Trophoblast cell (in vitro differentiated cells and primary cell): Measurements from ENCODE around the gene LRRTM2.

Source experiments
- DNase-seq, 2 donors: peaks; one replicate each; pipeline ENCODE4 v3.0.0-alpha.2; 2016
- H2AFZ ChIP-seq: 2 replicates; pipeline ENCODE4 v1.6.1; 2013; ENCODE audit warnings: low read length, moderate library complexity, mild to moderate bottlenecking; ENCODE audit not compliant: insufficient read depth, poor library complexity
- H2AK5ac ChIP-seq: 2 replicates; pipeline ENCODE4 v1.6.1; 2013; ENCODE audit warnings: mild to moderate bottlenecking, low read length
- H2BK120ac ChIP-seq: 2 replicates; pipeline ENCODE4 v1.6.1; 2013; ENCODE audit warnings: low read length, mild to moderate bottlenecking, moderate library complexity; ENCODE audit not compliant: insufficient read depth, poor library complexity
- H2BK12ac ChIP-seq: 2 replicates; pipeline ENCODE4 v1.6.1; 2013; ENCODE audit warnings: mild to moderate bottlenecking, low read length, moderate library complexity
- H2BK5ac ChIP-seq: 2 replicates; pipeline ENCODE4 v1.6.1; 2013; ENCODE audit warnings: low read length, low read depth, moderate library complexity, mild to moderate bottlenecking; ENCODE audit not compliant: poor library complexity
- H3K14ac ChIP-seq: 2 replicates; pipeline ENCODE4 v1.6.1; 2013; ENCODE audit warnings: mild to moderate bottlenecking, low read length
- H3K18ac ChIP-seq: 2 replicates; pipeline ENCODE4 v1.6.1; 2013; ENCODE audit warnings: mild to moderate bottlenecking, low read length
- H3K23ac ChIP-seq: 2 replicates; pipeline ENCODE4 v1.6.1; 2013; ENCODE audit warnings: low read length
- H3K27ac ChIP-seq: 2 replicates; pipeline ENCODE4 v1.5.1; 2013; ENCODE audit warnings: low read depth, mild to moderate bottlenecking, inconsistent platforms, low read length, moderate library complexity
- H3K27me3 ChIP-seq: 2 replicates; pipeline ENCODE4 v1.6.1; 2013; ENCODE audit warnings: inconsistent platforms, mild to moderate bottlenecking, low read length, moderate library complexity; ENCODE audit not compliant: insufficient read depth
- H3K36me3 ChIP-seq, 2 experiments: 1 replicate in 1 of 2; 2 replicates in 1 of 2; pipeline ENCODE4 v1.6.1; 2013; ENCODE audit warnings: low read length in 2 of 2, mild to moderate bottlenecking in 2 of 2, moderate library complexity in 1 of 2; ENCODE audit not compliant: insufficient read depth in 2 of 2, control insufficient read depth in 1 of 2
- H3K4ac ChIP-seq: 2 replicates; pipeline ENCODE4 v1.6.1; 2013; ENCODE audit warnings: low read depth, mild to moderate bottlenecking, low read length, moderate library complexity
- H3K4me1 ChIP-seq, 2 experiments: 1 replicate in 1 of 2; 2 replicates in 1 of 2; pipeline ENCODE4 v1.6.1; 2013; ENCODE audit warnings: low read length in 2 of 2, mild to moderate bottlenecking in 2 of 2, moderate library complexity in 1 of 2; ENCODE audit not compliant: insufficient read depth in 2 of 2, control insufficient read depth in 1 of 2
- H3K4me2 ChIP-seq: 2 replicates; pipeline ENCODE4 v1.6.1; 2013; ENCODE audit warnings: inconsistent platforms, mild to moderate bottlenecking, low read length, moderate library complexity
- H3K4me3 ChIP-seq: 2 replicates; pipeline ENCODE4 v1.5.1; 2013; ENCODE audit warnings: mild to moderate bottlenecking, low read depth, low read length, inconsistent platforms
- H3K79me1 ChIP-seq: one replicate; pipeline ENCODE4 v1.6.1; 2013; ENCODE audit warnings: low read length
- H3K79me2 ChIP-seq: 2 replicates; pipeline ENCODE4 v1.6.1; 2013; ENCODE audit warnings: low read length, mild to moderate bottlenecking; ENCODE audit not compliant: control insufficient read depth, insufficient read depth, poor library complexity
- H3K9ac ChIP-seq: 2 replicates; pipeline ENCODE4 v1.6.1; 2013; ENCODE audit warnings: mild to moderate bottlenecking, low read length
- H3K9me3 ChIP-seq: 2 replicates; pipeline ENCODE4 v1.6.1; 2013; ENCODE audit warnings: low read depth, mild to moderate bottlenecking, control low read depth, inconsistent platforms, low read length; ENCODE audit not compliant: insufficient read depth
- H4K12ac ChIP-seq: 2 replicates; pipeline ENCODE4 v1.6.1; 2013; ENCODE audit warnings: low read depth, mild to moderate bottlenecking, low read length, moderate library complexity
- H4K8ac ChIP-seq: 2 replicates; pipeline ENCODE4 v1.6.1; 2013; ENCODE audit warnings: low read depth, mild to moderate bottlenecking, low read length, moderate library complexity
- H4K91ac ChIP-seq: one replicate; pipeline ENCODE4 v1.6.1; 2013; ENCODE audit warnings: low read depth, mild to moderate bottlenecking, low read length, moderate library complexity
- WGBS: extraction: QIAGEN DNeasy Blood & Tissue Kit; methylation state at CpG from one replicate; pipeline ENCODE4 v1.1.7; 2013; ENCODE audit warnings: missing lambda C conversion rate; ENCODE audit not compliant: insufficient read length, insufficient coverage; ENCODE audit errors: extremely low coverage; 5-methylcytosine and 5-hydroxymethylcytosine counted together

The LRRTM2 gene

GRCh38 chr5:138903130-138903775 lies 28.1 kb upstream of the LRRTM2 start:
- Histone ChIP-seq H3K23ac (no peak overlapping the region), H4K91ac (no peak overlapping the region), H3K27me3 (no peaks in the 10 kb centered on the region), H3K4me2 (peak overlapping the region; percentile 29), H4K12ac (no peak overlapping the region), H3K79me1 (peaks cover 3% of the 10 kb centered on the region), H3K36me3 (peaks cover 9 to 15% of the 10 kb centered on the region in 2 experiments), H3K79me2 (no peaks in the 10 kb centered on the region), H2BK5ac (no peak overlapping the region), H3K4me3 (no peak overlapping the region), H2BK120ac (no peak overlapping the region), H3K9me3 (no peaks in the 10 kb centered on the region), H3K27ac (no peak overlapping the region), H2BK12ac (no peak overlapping the region), H3K18ac (no peak overlapping the region), H2AFZ (no peak overlapping the region), H3K14ac (no peak overlapping the region), H3K9ac (no peak overlapping the region), H2AK5ac (no peak overlapping the region), H3K4me1 (peaks cover 14 to 19% of the 10 kb centered on the region in 2 experiments), H3K4ac (no peak overlapping the region), H4K8ac (no peak overlapping the region)
- WGBS, result no CpG with 5 or more reads among the region's 10 CpGs
- peak; percentile 40 to 76 for DNase-seq

DNA sequence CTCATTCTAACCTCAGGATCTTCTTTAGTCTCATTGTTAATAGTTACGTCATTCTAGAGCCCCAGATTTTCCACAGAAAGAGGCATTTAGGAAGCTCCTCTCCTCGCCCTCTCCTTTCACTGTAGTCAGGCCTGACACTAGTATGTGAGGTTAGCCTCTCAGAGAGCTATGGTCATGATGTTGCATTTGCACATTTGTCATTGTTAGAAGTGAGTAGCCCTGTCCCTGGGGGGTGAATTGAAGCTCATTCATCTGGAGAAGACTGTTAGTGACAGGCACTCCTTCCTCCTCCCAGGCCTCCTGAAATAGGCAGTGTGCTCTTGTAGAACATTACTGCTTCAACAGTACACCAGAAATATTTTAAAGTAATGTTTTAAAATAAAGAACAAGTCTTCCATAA lies 26.6 kb upstream of the LRRTM2 start:
- Histone ChIP-seq H2BK120ac (no peak overlapping the region), H3K4me1 (peaks cover 14 to 19% of the 10 kb centered on the region in 2 experiments), H2BK12ac (no peak overlapping the region), H4K8ac (no peak overlapping the region), H3K23ac (no peak overlapping the region), H3K79me2 (no peaks in the 10 kb centered on the region), H3K27ac (no peak overlapping the region), H4K12ac (no peak overlapping the region), H3K4me3 (no peak overlapping the region), H3K9ac (no peak overlapping the region), H3K18ac (no peak overlapping the region), H3K4ac (no peak overlapping the region), H3K36me3 (peaks cover 5 to 14% of the 10 kb centered on the region in 2 experiments), H2BK5ac (no peak overlapping the region), H4K91ac (no peak overlapping the region), H2AK5ac (no peak overlapping the region), H3K14ac (no peak overlapping the region), H3K27me3 (no peaks in the 10 kb centered on the region), H3K79me1 (peaks cover 3% of the 10 kb centered on the region), H3K9me3 (no peaks in the 10 kb centered on the region), H2AFZ (no peak overlapping the region), H3K4me2 (no peak overlapping the region)
- no peak for DNase-seq
- WGBS, result no CpG with 5 or more reads among the region's 2 CpGs

GRCh38 chr5:138900281-138900965 lies 25.3 kb upstream of the LRRTM2 start:
- H3K79me1 ChIP-seq, result peaks cover 3% of the 10 kb centered on the region
- H2AFZ ChIP-seq, result no peak overlapping the region
- no peak overlapping the region for H2BK120ac ChIP-seq
- no peak overlapping the region for H4K12ac ChIP-seq
- H2AK5ac ChIP-seq, result no peak overlapping the region
- no peak overlapping the region for H3K4me3 ChIP-seq
- no peaks in the 10 kb centered on the region for H3K79me2 ChIP-seq
- DNase-seq, result peak; percentile 45 to 70
- H3K27me3 ChIP-seq, result no peaks in the 10 kb centered on the region
- no peak overlapping the region for H3K4me2 ChIP-seq
- no peak overlapping the region for H3K14ac ChIP-seq
- H3K27ac ChIP-seq, result peak overlapping the region; percentile 53
- no peak overlapping the region for H3K4ac ChIP-seq
- H2BK12ac ChIP-seq, result no peak overlapping the region
- H3K9me3 ChIP-seq, result no peaks in the 10 kb centered on the region
- H4K91ac ChIP-seq, result no peak overlapping the region
- no peak overlapping the region for H3K18ac ChIP-seq
- no peak overlapping the region for H4K8ac ChIP-seq
- no peak overlapping the region for H3K23ac ChIP-seq
- H2BK5ac ChIP-seq, result no peak overlapping the region
- H3K9ac ChIP-seq, result no peak overlapping the region
- H3K4me1 ChIP-seq, result peaks cover 14 to 19% of the 10 kb centered on the region in 2 experiments
- WGBS, result no CpG with 5 or more reads among the region's 6 CpGs
- peaks cover 7 to 11% of the 10 kb centered on the region in 2 experiments for H3K36me3 ChIP-seq

- WGBS, result no CpG with 5 or more reads among the region's 2 CpGs
- no peak overlapping the region for H3K9ac ChIP-seq
- no peak overlapping the region for H3K4me2 ChIP-seq
- peaks cover 3% of the 10 kb centered on the region for H3K79me1 ChIP-seq
- no peak overlapping the region for H2BK12ac ChIP-seq
- no peak overlapping the region for H4K12ac ChIP-seq
- H3K9me3 ChIP-seq, result no peaks in the 10 kb centered on the region
- no peak overlapping the region for H2AFZ ChIP-seq
- no peak overlapping the region for H3K18ac ChIP-seq
- H4K91ac ChIP-seq, result no peak overlapping the region
- DNase-seq, result no peak
- no peak overlapping the region for H2AK5ac ChIP-seq
- peaks cover 11 to 16% of the 10 kb centered on the region in 2 experiments for H3K4me1 ChIP-seq
- no peak overlapping the region for H2BK5ac ChIP-seq
- peaks cover 2 to 5% of the 10 kb centered on the region in 2 experiments for H3K36me3 ChIP-seq
- no peak overlapping the region for H3K23ac ChIP-seq
- no peak overlapping the region for H2BK120ac ChIP-seq
- H3K4ac ChIP-seq, result no peak overlapping the region
- no peak overlapping the region for H3K14ac ChIP-seq
- no peak overlapping the region for H3K27ac ChIP-seq
- no peaks in the 10 kb centered on the region for H3K79me2 ChIP-seq
- no peak overlapping the region for H3K4me3 ChIP-seq
- H4K8ac ChIP-seq, result no peak overlapping the region
- H3K27me3 ChIP-seq, result no peaks in the 10 kb centered on the region
These were observed 23.6 kb upstream of the LRRTM2 start for GRCh38 chr5:138898742-138899141.
